ENCODE measurements around the gene MRPL2. TPM values are rescaled to one million over a fixed set of nuclear protein-coding genes. Genes with fewer than 3 reads are reported as not detected.

The MRPL2 gene
- polyA plus RNA-seq, 1 donor (not counting 4 experiments of a cell fraction or from before 2014, with no cell fraction given): 27.4 TPM

DNA sequence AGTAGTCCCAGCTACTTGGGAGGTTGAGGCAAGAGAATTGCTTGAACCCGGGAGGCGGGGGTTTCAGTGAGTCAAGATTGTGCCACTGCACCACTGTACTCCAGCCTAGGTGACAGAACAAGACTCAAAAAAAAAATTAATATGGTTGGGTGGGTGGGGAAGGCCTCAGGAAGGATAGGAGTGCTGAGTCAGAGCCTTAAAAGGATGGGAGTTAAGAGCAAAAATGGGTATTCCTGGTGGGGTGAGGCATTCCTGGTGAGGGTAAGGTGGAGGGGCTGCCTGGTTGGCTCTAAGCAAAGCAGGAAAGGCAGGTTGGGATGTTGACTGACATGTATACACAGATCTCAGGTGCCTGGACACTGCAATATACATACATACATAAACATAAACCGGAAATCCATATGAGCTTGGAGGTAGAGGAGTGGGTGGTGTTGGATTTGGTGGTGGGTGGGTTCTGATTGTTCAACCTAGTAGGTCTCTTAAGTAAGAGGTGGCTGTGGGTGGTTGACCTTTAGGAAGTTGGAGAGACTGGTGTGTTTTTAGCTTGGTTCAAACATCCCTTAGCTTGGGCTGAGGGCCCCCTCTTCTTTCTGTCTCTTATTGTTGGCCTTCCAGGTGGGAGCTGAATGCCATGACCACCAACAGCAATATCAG, 39.1 kb downstream of the MRPL2 start:
- FAIRE-seq (no peak), DNase-seq (ENCODE audit: low read depth, low spot score) (no peak)
- no peaks in the 10 kb centered on the region for H4K20me1 ChIP-seq (ENCODE audit: control insufficient read depth, extremely low read depth, insufficient read depth, low read length)
- TF ChIP-seq EZH2 (IDR thresholded peaks at IDR 0.05; ENCODE audit: low read length): no peak
- TF ChIP-seq, protein P1, sequence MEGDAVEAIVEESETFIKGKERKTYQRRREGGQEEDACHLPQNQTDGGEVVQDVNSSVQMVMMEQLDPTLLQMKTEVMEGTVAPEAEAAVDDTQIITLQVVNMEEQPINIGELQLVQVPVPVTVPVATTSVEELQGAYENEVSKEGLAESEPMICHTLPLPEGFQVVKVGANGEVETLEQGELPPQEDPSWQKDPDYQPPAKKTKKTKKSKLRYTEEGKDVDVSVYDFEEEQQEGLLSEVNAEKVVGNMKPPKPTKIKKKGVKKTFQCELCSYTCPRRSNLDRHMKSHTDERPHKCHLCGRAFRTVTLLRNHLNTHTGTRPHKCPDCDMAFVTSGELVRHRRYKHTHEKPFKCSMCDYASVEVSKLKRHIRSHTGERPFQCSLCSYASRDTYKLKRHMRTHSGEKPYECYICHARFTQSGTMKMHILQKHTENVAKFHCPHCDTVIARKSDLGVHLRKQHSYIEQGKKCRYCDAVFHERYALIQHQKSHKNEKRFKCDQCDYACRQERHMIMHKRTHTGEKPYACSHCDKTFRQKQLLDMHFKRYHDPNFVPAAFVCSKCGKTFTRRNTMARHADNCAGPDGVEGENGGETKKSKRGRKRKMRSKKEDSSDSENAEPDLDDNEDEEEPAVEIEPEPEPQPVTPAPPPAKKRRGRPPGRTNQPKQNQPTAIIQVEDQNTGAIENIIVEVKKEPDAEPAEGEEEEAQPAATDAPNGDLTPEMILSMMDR (optimal IDR thresholded peaks at IDR 0.05 in 1 of 3, IDR thresholded peaks at IDR 0.05 in 1 of 3, conservative IDR thresholded peaks at IDR 0.05 in 1 of 3; ENCODE audit: extremely low read depth in 1 of 3, insufficient read depth in 2 of 3, low read length in 3 of 3): no peak
- H3K4me1 ChIP-seq (ENCODE audit: control insufficient read depth, extremely low read depth, insufficient read depth, low read length): peaks cover 9% of the 10 kb centered on the region
- H3K9ac ChIP-seq (ENCODE audit: control insufficient read depth, extremely low read depth, insufficient read depth, low read length): no peak overlapping the region
- H3K27me3 ChIP-seq (ENCODE audit: control insufficient read depth, extremely low read depth, insufficient read depth, low read length): no peaks in the 10 kb centered on the region
- no peak overlapping the region for H3K27ac ChIP-seq (ENCODE audit: control insufficient read depth, insufficient read depth, low read length)
- H2AFZ ChIP-seq (ENCODE audit: control insufficient read depth, low read length): no peak overlapping the region
- H3K4me2 ChIP-seq (ENCODE audit: control insufficient read depth, extremely low read depth, insufficient read depth, low read depth, low read length): no peak overlapping the region
- H3K36me3 ChIP-seq (ENCODE audit: control insufficient read depth in 2 of 2, extremely low read depth in 1 of 2, insufficient read depth in 2 of 2, low read length in 2 of 2): peaks cover 18 to 21% of the 10 kb centered on the region in 2 experiments
- no peak overlapping the region for H3K4me3 ChIP-seq (ENCODE audit: control insufficient read depth in 2 of 3, extremely low read depth in 1 of 3, insufficient read depth in 2 of 3, low read depth in 1 of 3, low read length in 3 of 3)
- dilution Hi-C loops (cut with MboI; ENCODE audit: extremely low pct_ligation_motif_present, low sequenced_read_pairs): no loop called here
- peaks cover 56% of the 10 kb centered on the region for H3K79me2 ChIP-seq (ENCODE audit: control insufficient read depth, insufficient read depth, low read length)
- no peaks in the 10 kb centered on the region for H3K9me1 ChIP-seq (ENCODE audit: control insufficient read depth, extremely low read depth, insufficient read depth, low read length)
- no peaks in the 10 kb centered on the region for H3K9me3 ChIP-seq (ENCODE audit: control insufficient read depth, low read depth, low read length)

GRCh38 chr6:43019152-43019551, 40.1 kb downstream of the MRPL2 start:
- no peak overlapping the region for H2AFZ ChIP-seq (ENCODE audit: control insufficient read depth, low read length)
- peaks cover 8 to 16% of the 10 kb centered on the region in 2 experiments for H3K36me3 ChIP-seq (ENCODE audit: control insufficient read depth in 2 of 2, extremely low read depth in 1 of 2, insufficient read depth in 2 of 2, low read length in 2 of 2)
- H3K4me3 ChIP-seq (ENCODE audit: control insufficient read depth in 2 of 3, extremely low read depth in 1 of 3, insufficient read depth in 2 of 3, low read depth in 1 of 3, low read length in 3 of 3): no peak overlapping the region
- H3K4me2 ChIP-seq (ENCODE audit: control insufficient read depth, extremely low read depth, insufficient read depth, low read depth, low read length): no peak overlapping the region
- DNase-seq (ENCODE audit: low read depth, low spot score): no peak
- no peaks in the 10 kb centered on the region for H3K27me3 ChIP-seq (ENCODE audit: control insufficient read depth, extremely low read depth, insufficient read depth, low read length)
- H3K9me3 ChIP-seq (ENCODE audit: control insufficient read depth, low read depth, low read length): no peaks in the 10 kb centered on the region
- no peaks in the 10 kb centered on the region for H4K20me1 ChIP-seq (ENCODE audit: control insufficient read depth, extremely low read depth, insufficient read depth, low read length)
- no peak overlapping the region for H3K27ac ChIP-seq (ENCODE audit: control insufficient read depth, insufficient read depth, low read length)
- no peak overlapping the region for H3K9ac ChIP-seq (ENCODE audit: control insufficient read depth, extremely low read depth, insufficient read depth, low read length)
- no peak for TF ChIP-seq EZH2 (IDR thresholded peaks at IDR 0.05; ENCODE audit: low read length)
- TF ChIP-seq, protein P1 (optimal IDR thresholded peaks at IDR 0.05 in 1 of 3, IDR thresholded peaks at IDR 0.05 in 1 of 3, conservative IDR thresholded peaks at IDR 0.05 in 1 of 3; ENCODE audit: extremely low read depth in 1 of 3, insufficient read depth in 2 of 3, low read length in 3 of 3): no peak
- FAIRE-seq: no peak
- peaks cover 15% of the 10 kb centered on the region for H3K4me1 ChIP-seq (ENCODE audit: control insufficient read depth, extremely low read depth, insufficient read depth, low read length)
- peaks cover 57% of the 10 kb centered on the region for H3K79me2 ChIP-seq (ENCODE audit: control insufficient read depth, insufficient read depth, low read length)
- dilution Hi-C loops (cut with MboI; ENCODE audit: extremely low pct_ligation_motif_present, low sequenced_read_pairs): no loop called here
- H3K9me1 ChIP-seq (ENCODE audit: control insufficient read depth, extremely low read depth, insufficient read depth, low read length): no peaks in the 10 kb centered on the region
